GM04503 (cell line): ENCODE data around the gene SKOR1.

Experiments
- DNase-seq: peaks from one replicate; pipeline ENCODE4 v3.0.0-alpha.2; 2012; ENCODE audit warnings: low read depth

Gene SKOR1

GRCh38 chr15:67818464-67818863, 6.8 kb upstream of the SKOR1 start:
- no peak for DNase-seq

GRCh38 chr15:67819636-67820035, 5.7 kb upstream of the SKOR1 start:
- DNase-seq, result no peak

- DNase-seq, result no peak
Observed at GRCh38 chr15:67820122-67820991, 5.0 kb upstream of the SKOR1 start.

- no peak for DNase-seq
Observed at GRCh38 chr15:67820992-67821783, 4.1 kb upstream of the SKOR1 start.

- DNase-seq, result no peak
Observed at GRCh38 chr15:67821784-67822440, 3.4 kb upstream of the SKOR1 start.

- no peak for DNase-seq
Observed at GRCh38 chr15:67822537-67823313, 2.6 kb upstream of the SKOR1 start.

- DNase-seq, result no peak
Observed at GRCh38 chr15:67823314-67824196, 1.8 kb upstream of the SKOR1 start.

- no peak for DNase-seq
Observed at GRCh38 chr15:67824197-67824968, 926 bp upstream of the SKOR1 start.

- no peak for DNase-seq
Observed at GRCh38 chr15:67825881-67826716, 790 bp downstream of the SKOR1 start.

GRCh38 chr15:67826717-67827561, 1.6 kb downstream of the SKOR1 start:
- no peak for DNase-seq

GRCh38 chr15:67827562-67828277, 2.4 kb downstream of the SKOR1 start:
- no peak for DNase-seq

GRCh38 chr15:67828278-67828968, 3.1 kb downstream of the SKOR1 start:
- no peak for DNase-seq

- no peak for DNase-seq
Observed at GRCh38 chr15:67828969-67829646, 3.8 kb downstream of the SKOR1 start.

- DNase-seq, result no peak
Observed at GRCh38 chr15:67829647-67830504, 4.6 kb downstream of the SKOR1 start.

GRCh38 chr15:67831363-67831762, 6.1 kb downstream of the SKOR1 start:
- DNase-seq, result no peak
